HCT116 (cell line): ENCODE data around the gene HSD17B10. TPM values are rescaled to one million over a fixed set of nuclear protein-coding genes. Genes with fewer than 3 reads are reported as not detected.

Experiments
- ATAC-seq: fragments of 200-7000 bp; cut with Tn5 transposase; 2 replicates; pipeline ENCODE4 v1.9.1; 2020; ENCODE audit warnings: mild to moderate bottlenecking, moderate library complexity
- BruUV-seq: library from RNA; stranded (reverse); fragments of 400-500 nt; replicated peaks from 2 replicates; lab custom pipeline; 2021; lab: Mats Ljungman, UMichigan
- CTCF ChIA-PET: fragments of 300-600 bp; sonication (Branson Sonifier 250); formaldehyde crosslinking; loops from one replicate; lab custom pipeline; 2021; ENCODE audit warnings: antibody characterized with exemption; lab: Charles Lee
- POLR2A ChIA-PET: fragments of 300-600, 350-600 bp; sonication (Branson Sonifier 250); formaldehyde crosslinking; loops from one replicate; lab custom pipeline; 2021; ENCODE audit warnings: antibody characterized with exemption; lab: Charles Lee
- RAD21 ChIA-PET, 2 experiments: fragments of 300-600 bp; sonication (Branson Sonifier 250); formaldehyde crosslinking; loops; one replicate each; lab custom pipeline; 2023; ENCODE audit warnings: low total read pairs in 2 of 2; ENCODE audit not compliant: uncharacterized antibody in 2 of 2, unreplicated experiment in 2 of 2, low non-redundant PET in 1 of 2; lab: Charles Lee
- DNase-seq: peaks from one replicate; pipeline ENCODE4 v3.0.0-alpha.2; 2010; ENCODE audit warnings: low read depth, low spot score
- H2AFZ ChIP-seq: fragments of 200-600 bp; shearing (Covaris generic), sonication (generic); 2 replicates; pipeline ENCODE4 v1.6.1; 2017; ENCODE audit warnings: low read depth, mixed run types, mixed read lengths, antibody characterized with exemption, low read length; ENCODE audit not compliant: poor library complexity, severe bottlenecking
- H3K27ac ChIP-seq: 2 replicates; pipeline ENCODE4 v1.5.1; 2012; ENCODE audit warnings: low read depth, low read length
- H3K27me3 ChIP-seq: fragments of 200-600 bp; sonication (generic); 2 replicates; pipeline ENCODE4 v1.6.1; 2016; ENCODE audit warnings: mixed run types, low read length, mixed read lengths; ENCODE audit not compliant: insufficient read depth
- H3K36me3 ChIP-seq, 2 experiments: fragments of 200-500 bp in 1 of 2; fragments of 200-600 bp in 1 of 2; sonication (Bioruptor generic) in 1 of 2; sonication (generic) in 1 of 2; 2 replicates each; pipeline versions ENCODE4 v1.5.1 to v1.6.1; 2014 to 2016; ENCODE audit warnings: low read length in 2 of 2, inconsistent platforms in 1 of 2, mixed read lengths in 1 of 2, mixed run types in 1 of 2; ENCODE audit not compliant: insufficient read depth in 2 of 2, control insufficient read depth in 1 of 2
- H3K4me1 ChIP-seq, 2 experiments: fragments of 200-600 bp in 1 of 2; sonication (generic) in 1 of 2; 2 replicates each; pipeline versions ENCODE4 v1.5.1 to v1.6.1; 2012 to 2017; ENCODE audit warnings: low read length in 2 of 2, inconsistent platforms in 1 of 2, mild to moderate bottlenecking in 1 of 2, mixed read lengths in 1 of 2, mixed run types in 1 of 2, moderate library complexity in 1 of 2; ENCODE audit not compliant: insufficient read depth in 2 of 2, control insufficient read depth in 1 of 2
- H3K4me2 ChIP-seq: fragments of 200-600 bp; sonication (generic); 2 replicates; pipeline ENCODE4 v1.6.1; 2017; ENCODE audit warnings: mixed run types, low read length, mixed read lengths
- H3K4me3 ChIP-seq, 2 experiments: fragments of 200-600 bp in 1 of 2; sonication (generic) in 1 of 2; replicated peaks in 1 of 2; 2 replicates each; pipeline ENCODE4 v1.5.1; 2011 to 2016; ENCODE audit warnings: low read length in 2 of 2, control low read depth in 1 of 2, low read depth in 1 of 2, mild to moderate bottlenecking in 1 of 2, mixed read lengths in 1 of 2, mixed run types in 1 of 2
- H3K79me2 ChIP-seq: fragments of 200-600 bp; sonication (generic); 2 replicates; pipeline ENCODE4 v1.6.1; 2017; ENCODE audit warnings: mild to moderate bottlenecking, mixed run types, low read length, moderate library complexity, mixed read lengths; ENCODE audit not compliant: insufficient read depth
- H3K9ac ChIP-seq: fragments of 200-600 bp; sonication (generic); 2 replicates; pipeline ENCODE4 v1.6.1; 2016; ENCODE audit warnings: low read length, mixed read lengths
- H3K9me2 ChIP-seq: fragments of 200-600 bp; sonication (generic), shearing (Covaris generic); 2 replicates; pipeline ENCODE4 v1.6.1; 2017; ENCODE audit warnings: mixed run types, mild to moderate bottlenecking, moderate library complexity; ENCODE audit not compliant: insufficient read depth
- H3K9me3 ChIP-seq, 2 experiments: fragments of 200-500 bp in 1 of 2; fragments of 200-600 bp in 1 of 2; sonication (Bioruptor generic) in 1 of 2; sonication (generic) in 1 of 2; 2 replicates each; pipeline ENCODE4 v1.6.1; 2014 to 2017; ENCODE audit warnings: low read length in 2 of 2, mixed read lengths in 2 of 2, inconsistent platforms in 1 of 2, low read depth in 1 of 2, mild to moderate bottlenecking in 1 of 2, mixed run types in 1 of 2, moderate library complexity in 1 of 2; ENCODE audit not compliant: control insufficient read depth in 1 of 2, insufficient read depth in 1 of 2
- H4K20me1 ChIP-seq: fragments of 200-600 bp; sonication (generic), shearing (Covaris generic); 2 replicates; pipeline ENCODE4 v1.6.1; 2017; ENCODE audit warnings: mixed run types, mild to moderate bottlenecking, moderate library complexity; ENCODE audit not compliant: insufficient read depth
- CBX3 ChIP-seq: IDR thresholded peaks from 2 replicates; pipeline ENCODE4 v1.6.1; 2012; ENCODE audit warnings: low read depth
- CEBPB ChIP-seq: IDR thresholded peaks from 2 replicates; pipeline ENCODE4 v1.6.1; 2012; ENCODE audit warnings: low read depth
- CTCF ChIP-seq, 3 experiments: fragments of 200-600 bp in 1 of 3; sonication (generic) in 1 of 3; IDR thresholded peaks in 2 of 3; conservative IDR thresholded peaks in 1 of 3; 2 replicates each; pipeline ENCODE4 v1.5.1; 2012 to 2017; ENCODE audit warnings: low read depth in 2 of 3, low read length in 2 of 3, antibody characterized with exemption in 1 of 3, borderline replicate concordance in 1 of 3, control low read depth in 1 of 3, mild to moderate bottlenecking in 1 of 3, mixed read lengths in 1 of 3, mixed run types in 1 of 3, moderate library complexity in 1 of 3; ENCODE audit not compliant: insufficient read depth in 1 of 3
- EGR1 ChIP-seq: IDR thresholded peaks from 2 replicates; pipeline ENCODE4 v1.6.1; 2012; ENCODE audit warnings: low read depth
- ELF1 ChIP-seq: IDR thresholded peaks from 2 replicates; pipeline ENCODE4 v1.6.1; 2012; ENCODE audit warnings: low read depth, borderline replicate concordance
- EZH2 ChIP-seq: fragments of 200-600 bp; sonication (generic); IDR thresholded peaks from 2 replicates; pipeline ENCODE4 v1.6.1; 2017; ENCODE audit warnings: antibody characterized with exemption, mixed run types
- JUND ChIP-seq: IDR thresholded peaks from 2 replicates; pipeline ENCODE4 v1.6.1; 2012
- POLR2A ChIP-seq: IDR thresholded peaks from 2 replicates; pipeline ENCODE4 v1.7.0; 2011; ENCODE audit warnings: borderline replicate concordance; ENCODE audit not compliant: insufficient read depth, insufficient read length; ENCODE audit errors: extremely low read depth
- POLR2AphosphoS5 ChIP-seq: IDR thresholded peaks from 2 replicates; pipeline ENCODE4 v1.6.1; 2011; ENCODE audit warnings: mild to moderate bottlenecking, low read depth, low read length, moderate library complexity
- REST ChIP-seq: IDR thresholded peaks from 2 replicates; pipeline ENCODE4 v1.6.1; 2012; ENCODE audit warnings: low read depth
- SP1 ChIP-seq: IDR thresholded peaks from 2 replicates; pipeline ENCODE4 v1.6.1; 2012; ENCODE audit warnings: low read depth
- ZBTB33 ChIP-seq: IDR thresholded peaks from 2 replicates; pipeline ENCODE4 v1.6.1; 2011; ENCODE audit warnings: mild to moderate bottlenecking, low read length, moderate library complexity; ENCODE audit not compliant: insufficient replicate concordance; ENCODE audit errors: extremely low read depth
- intact Hi-C: fragments of 100-400 bp; cut with micrococcal nuclease; formaldehyde crosslinking; loops from 2 replicates; pipeline ENCODE4 v1.10.0; 2022
- total RNA-seq: library from RNA; stranded (reverse); gene quantifications from one replicate; pipeline ENCODE4 v1.2.1, GENCODE V29; 2021; ENCODE audit not compliant: unreplicated experiment

Gene HSD17B10
- total RNA-seq, 1 experiment from 2014 or later, result 94.4 TPM

- TF ChIP-seq ZBTB33, result no peak
- TF ChIP-seq JUND, result no peak
- TF ChIP-seq POLR2A, result no peak
- TF ChIP-seq EGR1, result no peak
- TF ChIP-seq CBX3, result no peak
- TF ChIP-seq ELF1, result no peak
These were observed 8.1 kb upstream of the HSD17B10 start (continued) for GRCh38 chrX:53442322-53442631.

- H3K4me1 ChIP-seq, result peaks cover 7 to 20% of the 10 kb centered on the region in 2 experiments; a peak in 3 of 4 replicates
- no peaks in the 10 kb centered on the region for H4K20me1 ChIP-seq
- TF ChIP-seq POLR2AphosphoS5 (peak; percentile 71), CTCF (IDR thresholded peaks at IDR 0.05 in 2 of 3, conservative IDR thresholded peaks at IDR 0.05 in 1 of 3; ENCODE audit: borderline replicate concordance in 1 of 3, insufficient read depth in 1 of 3, low read depth in 2 of 3, low read length in 2 of 3) (no peak), EZH2 (no peak), POLR2A (peak; percentile 39), CEBPB (no peak), SP1 (no peak), EGR1 (no peak), REST (no peak)
- intact Hi-C loops, result no loop called here
- peak overlapping the region; percentile 82 for H3K4me2 ChIP-seq
- no peak overlapping the region for H2AFZ ChIP-seq
- H3K36me3 ChIP-seq, result no peaks in the 10 kb centered on the region
- BruUV-seq, result TSS peak; percentile 82
- RAD21 ChIA-PET, result no interaction called here
- no peaks in the 10 kb centered on the region for H3K79me2 ChIP-seq
- no peaks in the 10 kb centered on the region for H3K27me3 ChIP-seq
- H3K9me2 ChIP-seq, result no peaks in the 10 kb centered on the region
- no peaks in the 10 kb centered on the region for H3K9me3 ChIP-seq
- peak overlapping the region; percentile 51 to 62 for H3K4me3 ChIP-seq
- POLR2A ChIA-PET, result no interaction called here
- DNase-seq, result peak; percentile 71
- CTCF ChIA-PET, result interaction anchor here (1.1 kb wide), 1 partner anchor 159 kb away, joined by 3 read pairs; no protein-coding TSS in a partner anchor
- ATAC-seq, result peak; percentile 88
- peak overlapping the region; percentile 75 for H3K27ac ChIP-seq
- peak overlapping the region; percentile 62 for H3K9ac ChIP-seq
These were observed 7.6 kb upstream of the HSD17B10 start for GRCh38 chrX:53441531-53442321.
